IPS-11a (cell line): Measurements from ENCODE around the gene LILRB3.
"Not testable (repeated sequence)": the region's sequence is repeated elsewhere in the genome, so short reads cannot be mapped to it uniquely, and the experiment has no call there.

Source experiments
- H3K4me3 ChIP-seq: one replicate; pipeline ENCODE4 v1.5.1; 2013; ENCODE audit warnings: low read depth, low read length, control low read depth

Gene LILRB3

GRCh38 chr19:54211235-54211634 is 11.6 kb downstream of the LILRB3 start:
- no peak overlapping the region for H3K4me3 ChIP-seq

GRCh38 chr19:54209811-54210494 is 12.9 kb downstream of the LILRB3 start:
- H3K4me3 ChIP-seq, result no peak overlapping the region

GRCh38 chr19:54209058-54209810 is 13.6 kb downstream of the LILRB3 start:
- H3K4me3 ChIP-seq, result no peak overlapping the region

- H3K4me3 ChIP-seq, result no peak overlapping the region
Measured at GRCh38 chr19:54208784-54209057, 14.1 kb downstream of the LILRB3 start.

GRCh38 chr19:54207983-54208783 is 14.6 kb downstream of the LILRB3 start:
- no peak overlapping the region for H3K4me3 ChIP-seq

- H3K4me3 ChIP-seq, result no peak overlapping the region
Measured at GRCh38 chr19:54207676-54207982, 15.2 kb downstream of the LILRB3 start.

- H3K4me3 ChIP-seq, result not testable (repeated sequence)
Measured at GRCh38 chr19:54207193-54207592, 15.6 kb downstream of the LILRB3 start.

GRCh38 chr19:54206831-54207177 is 16.0 kb downstream of the LILRB3 start:
- H3K4me3 ChIP-seq, result no peak overlapping the region

- H3K4me3 ChIP-seq, result no peak overlapping the region
Measured at GRCh38 chr19:54206030-54206830, 16.6 kb downstream of the LILRB3 start.

GRCh38 chr19:54204767-54205468 is 17.9 kb downstream of the LILRB3 start:
- H3K4me3 ChIP-seq, result no peak overlapping the region

- peak overlapping the region; percentile 8 for H3K4me3 ChIP-seq
Measured at GRCh38 chr19:54203151-54203611, 19.6 kb downstream of the LILRB3 start.

GRCh38 chr19:54201980-54202379 is 20.8 kb downstream of the LILRB3 start:
- peak overlapping the region; percentile 80 for H3K4me3 ChIP-seq

- H3K4me3 ChIP-seq, result peak overlapping the region; percentile 80
Measured at GRCh38 chr19:54201172-54201701, 21.6 kb downstream of the LILRB3 start.

- H3K4me3 ChIP-seq, result no peak overlapping the region
Measured at GRCh38 chr19:54199401-54199800, 23.4 kb downstream of the LILRB3 start.

- no peak overlapping the region for H3K4me3 ChIP-seq
Measured at GRCh38 chr19:54197121-54197520, 25.7 kb downstream of the LILRB3 start.

- no peak overlapping the region for H3K4me3 ChIP-seq
Measured at GRCh38 chr19:54196536-54196935, 26.3 kb downstream of the LILRB3 start.

GRCh38 chr19:54194463-54194862 is 28.3 kb downstream of the LILRB3 start:
- H3K4me3 ChIP-seq, result not testable (repeated sequence)

GRCh38 chr19:54193011-54193410 is 29.8 kb downstream of the LILRB3 start:
- no peak overlapping the region for H3K4me3 ChIP-seq

- H3K4me3 ChIP-seq, result peak overlapping the region; percentile 74
Measured at GRCh38 chr19:54191811-54192453, 30.9 kb downstream of the LILRB3 start.
